ENCODE data around the gene ISY1. TPM values are rescaled to one million over a fixed set of nuclear protein-coding genes. Genes with fewer than 3 reads are reported as not detected.

The ISY1 gene
- total RNA-seq, 1 experiment from 2014 or later: 43.6 TPM

DNA sequence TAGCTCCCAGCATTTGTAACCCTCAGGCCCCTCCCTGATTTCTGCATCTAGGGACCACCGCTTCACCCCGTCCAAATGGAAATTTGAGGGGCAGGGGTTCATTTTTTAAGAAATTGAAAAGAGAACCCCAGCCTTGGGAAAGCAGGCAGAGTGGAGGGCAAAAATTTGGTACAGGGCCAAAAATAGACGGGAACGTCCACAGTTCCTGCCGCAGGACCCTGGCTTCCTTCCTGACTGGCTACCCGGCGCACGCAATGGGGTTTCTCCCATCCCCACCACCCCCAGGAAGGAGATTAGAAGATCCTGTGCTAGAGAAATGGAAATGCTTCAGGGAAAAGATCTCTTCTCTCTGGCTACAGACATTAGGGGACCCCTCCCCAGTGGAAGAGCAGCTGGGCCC is 79.4 kb downstream of the ISY1 start:
- Histone ChIP-seq H2AFZ (ENCODE audit: low read depth, low read length, poor library complexity, severe bottlenecking) (no peak overlapping the region), H3K4me1 (ENCODE audit: control insufficient read depth in 1 of 2, insufficient read depth in 2 of 2, low read length in 2 of 2) (no peaks in the 10 kb centered on the region), H3K27me3 (ENCODE audit: insufficient read depth, low read length) (no peaks in the 10 kb centered on the region), H3K36me3 (ENCODE audit: control insufficient read depth in 1 of 2, insufficient read depth in 2 of 2, low read length in 2 of 2) (no peaks in the 10 kb centered on the region), H3K4me2 (ENCODE audit: low read length) (no peak overlapping the region), H3K9ac (ENCODE audit: low read length) (no peak overlapping the region), H3K4me3 (replicated peaks in 1 of 2; ENCODE audit: low read depth in 1 of 2, low read length in 2 of 2) (no peak overlapping the region), H3K27ac (ENCODE audit: low read depth, low read length) (no peak overlapping the region), H3K9me2 (ENCODE audit: insufficient read depth) (no peaks in the 10 kb centered on the region), H4K20me1 (ENCODE audit: insufficient read depth) (no peaks in the 10 kb centered on the region), H3K79me2 (ENCODE audit: insufficient read depth, low read length) (no peaks in the 10 kb centered on the region), H3K9me3 (ENCODE audit: control insufficient read depth in 1 of 2, insufficient read depth in 1 of 2, low read depth in 1 of 2, low read length in 2 of 2) (no peaks in the 10 kb centered on the region)
- RAD21 ChIA-PET (ENCODE audit: low non-redundant PET in 1 of 2, low total read pairs in 2 of 2, uncharacterized antibody in 2 of 2, unreplicated experiment in 2 of 2): interaction anchor here (0.5 to 0.6 kb wide), 2 partner anchors 28 to 360 kb away, joined by 3 read pairs; no protein-coding TSS in a partner anchor
- POLR2A ChIA-PET: no interaction called here
- intact Hi-C loops (cut with micrococcal nuclease): no loop called here
- BruUV-seq (replicated peaks): no TSS peak
- TF ChIP-seq POLR2A (IDR thresholded peaks at IDR 0.05; ENCODE audit: borderline replicate concordance, extremely low read depth, insufficient read depth, insufficient read length) (no peak), SP1 (IDR thresholded peaks at IDR 0.05; ENCODE audit: low read depth) (no peak), EZH2 (IDR thresholded peaks at IDR 0.05) (no peak), POLR2AphosphoS5 (IDR thresholded peaks at IDR 0.05; ENCODE audit: low read depth, low read length) (no peak), ELF1 (IDR thresholded peaks at IDR 0.05; ENCODE audit: borderline replicate concordance, low read depth) (no peak), ZFX (IDR thresholded peaks at IDR 0.05) (no peak), CEBPB (IDR thresholded peaks at IDR 0.05; ENCODE audit: low read depth) (no peak), TCF7L2 (IDR thresholded peaks at IDR 0.05; ENCODE audit: borderline replicate concordance, extremely low read depth, insufficient read depth, insufficient read length) (no peak), EGR1 (IDR thresholded peaks at IDR 0.05; ENCODE audit: low read depth) (no peak), JUND (IDR thresholded peaks at IDR 0.05) (no peak), CBX3 (IDR thresholded peaks at IDR 0.05; ENCODE audit: low read depth) (no peak), ZNF274 (IDR thresholded peaks at IDR 0.05; ENCODE audit: low read depth, low read length) (no peak)
- TF ChIP-seq, protein P1, sequence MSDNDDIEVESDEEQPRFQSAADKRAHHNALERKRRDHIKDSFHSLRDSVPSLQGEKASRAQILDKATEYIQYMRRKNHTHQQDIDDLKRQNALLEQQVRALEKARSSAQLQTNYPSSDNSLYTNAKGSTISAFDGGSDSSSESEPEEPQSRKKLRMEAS (IDR thresholded peaks at IDR 0.05): no peak
- TF ChIP-seq, protein P2, sequence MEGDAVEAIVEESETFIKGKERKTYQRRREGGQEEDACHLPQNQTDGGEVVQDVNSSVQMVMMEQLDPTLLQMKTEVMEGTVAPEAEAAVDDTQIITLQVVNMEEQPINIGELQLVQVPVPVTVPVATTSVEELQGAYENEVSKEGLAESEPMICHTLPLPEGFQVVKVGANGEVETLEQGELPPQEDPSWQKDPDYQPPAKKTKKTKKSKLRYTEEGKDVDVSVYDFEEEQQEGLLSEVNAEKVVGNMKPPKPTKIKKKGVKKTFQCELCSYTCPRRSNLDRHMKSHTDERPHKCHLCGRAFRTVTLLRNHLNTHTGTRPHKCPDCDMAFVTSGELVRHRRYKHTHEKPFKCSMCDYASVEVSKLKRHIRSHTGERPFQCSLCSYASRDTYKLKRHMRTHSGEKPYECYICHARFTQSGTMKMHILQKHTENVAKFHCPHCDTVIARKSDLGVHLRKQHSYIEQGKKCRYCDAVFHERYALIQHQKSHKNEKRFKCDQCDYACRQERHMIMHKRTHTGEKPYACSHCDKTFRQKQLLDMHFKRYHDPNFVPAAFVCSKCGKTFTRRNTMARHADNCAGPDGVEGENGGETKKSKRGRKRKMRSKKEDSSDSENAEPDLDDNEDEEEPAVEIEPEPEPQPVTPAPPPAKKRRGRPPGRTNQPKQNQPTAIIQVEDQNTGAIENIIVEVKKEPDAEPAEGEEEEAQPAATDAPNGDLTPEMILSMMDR (IDR thresholded peaks at IDR 0.05 in 2 of 3, conservative IDR thresholded peaks at IDR 0.05 in 1 of 3; ENCODE audit: borderline replicate concordance in 1 of 3, insufficient read depth in 1 of 3, low read depth in 2 of 3, low read length in 2 of 3): no peak
- ATAC-seq (no peak), DNase-seq (ENCODE audit: low read depth, low spot score) (no peak)
- CTCF ChIA-PET: no interaction called here

Measured in HCT116 (cell line).